NCI-H2196 (cell line): ENCODE measurements around the gene GNRH2.
"Not testable (repeated sequence)": the region's sequence is repeated elsewhere in the genome, so short reads cannot be mapped to it uniquely, and the experiment has no call there.

ENCODE experiments used
- DNase-seq: peaks from one replicate; lab custom pipeline; 2025; ENCODE audit not compliant: unreplicated experiment; lab: John Stamatoyannopoulos, UW

The GNRH2 gene, protein sequence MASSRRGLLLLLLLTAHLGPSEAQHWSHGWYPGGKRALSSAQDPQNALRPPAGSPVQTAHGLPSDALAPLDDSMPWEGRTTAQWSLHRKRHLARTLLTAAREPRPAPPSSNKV

DNA sequence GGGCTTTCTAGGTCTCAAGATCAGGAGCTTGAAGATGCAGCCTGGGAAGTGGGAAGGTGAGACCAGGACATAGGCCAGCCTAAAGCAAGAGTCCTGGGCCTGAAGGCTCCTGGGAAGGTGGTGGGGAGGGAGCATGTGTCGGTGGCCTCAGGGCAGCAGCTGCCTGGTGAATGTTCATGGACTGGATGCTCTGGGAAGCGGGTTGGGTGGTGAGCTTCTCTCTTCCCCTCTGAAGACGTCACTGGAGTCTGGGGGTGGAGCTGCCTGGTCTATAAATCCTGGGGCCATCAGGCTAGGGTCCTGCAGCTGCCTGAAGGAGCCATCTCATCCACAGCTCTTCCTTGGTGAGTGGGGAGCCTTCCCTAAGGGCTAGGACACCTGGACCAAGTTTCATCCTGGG lies at the start of gene GNRH2:
TSS of gene GNRH2 (plus strand) at position 301 of the 400 bp plus-strand sequence. CDS start 793 bp downstream, outside the sequence.
- DNase-seq, result no peak

DNA sequence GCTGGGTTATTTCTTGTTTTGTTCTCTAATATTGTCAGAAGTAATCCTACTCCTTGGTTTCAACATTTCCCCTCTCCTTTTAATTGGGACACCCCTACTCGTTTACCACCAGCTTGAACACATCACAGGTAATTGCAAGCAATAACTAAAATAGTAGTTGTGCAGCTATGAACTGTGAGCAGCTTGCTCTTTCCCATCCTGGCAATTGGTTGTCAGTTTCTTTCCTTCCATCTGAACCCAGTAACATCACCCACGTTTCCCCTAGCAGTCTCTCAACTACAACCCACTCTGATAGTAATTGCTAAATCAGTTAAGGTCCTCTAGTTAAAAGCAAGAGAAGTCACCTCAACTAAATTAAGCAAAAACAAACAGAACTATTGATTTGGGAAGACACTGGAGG lies 47.6 kb upstream of the GNRH2 start:
- no peak for DNase-seq

DNA sequence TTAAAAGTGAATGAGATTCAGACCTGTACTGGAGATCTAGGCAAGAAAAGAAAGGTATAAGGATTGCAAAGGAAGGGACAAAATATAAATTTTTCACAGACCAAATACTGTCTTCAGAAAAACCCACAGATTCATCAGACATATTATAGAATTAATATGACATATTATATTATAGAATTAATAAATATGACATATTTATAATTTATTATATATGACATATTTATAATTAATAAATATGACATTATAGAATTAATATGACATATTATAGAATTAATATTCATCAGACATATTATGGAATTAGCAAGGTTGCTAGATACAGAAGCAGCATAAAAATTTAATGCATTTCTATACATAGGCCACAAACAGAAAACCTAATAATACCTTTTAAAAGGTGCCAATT lies 44.7 kb upstream of the GNRH2 start:
- no peak for DNase-seq

DNA sequence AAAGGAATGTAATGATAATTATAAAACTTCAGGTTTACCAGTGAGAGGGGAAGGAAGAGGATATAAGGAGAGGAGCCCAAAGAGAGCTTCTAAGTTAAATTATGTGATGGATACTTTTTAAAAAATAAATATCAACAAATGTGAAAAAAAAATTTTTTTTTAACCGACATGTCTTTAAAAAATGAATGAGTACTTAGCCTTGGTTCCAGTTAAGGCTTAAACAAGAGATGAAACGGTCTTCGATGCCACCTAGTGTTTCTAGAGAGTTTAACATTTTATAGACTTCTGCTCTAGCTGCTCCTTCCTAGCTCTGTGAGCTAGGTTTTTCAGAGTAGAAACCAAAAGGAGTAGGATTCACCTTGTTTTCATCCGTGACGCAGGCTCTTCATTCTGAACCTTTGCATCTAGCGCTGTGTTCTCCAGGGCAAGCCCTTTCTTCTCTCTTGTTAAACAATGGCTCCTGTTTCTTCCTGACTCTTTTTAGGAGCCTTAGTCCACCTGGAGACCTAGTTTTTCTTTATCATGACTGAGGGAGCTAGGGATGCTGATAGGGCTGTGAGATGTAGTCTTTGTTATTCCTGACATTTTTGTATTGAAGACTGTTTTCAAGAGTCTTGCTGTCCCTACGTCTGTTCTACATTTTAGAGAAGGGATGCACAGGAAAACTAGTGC lies 42.4 kb upstream of the GNRH2 start:
- DNase-seq, result peak; percentile 42

DNA sequence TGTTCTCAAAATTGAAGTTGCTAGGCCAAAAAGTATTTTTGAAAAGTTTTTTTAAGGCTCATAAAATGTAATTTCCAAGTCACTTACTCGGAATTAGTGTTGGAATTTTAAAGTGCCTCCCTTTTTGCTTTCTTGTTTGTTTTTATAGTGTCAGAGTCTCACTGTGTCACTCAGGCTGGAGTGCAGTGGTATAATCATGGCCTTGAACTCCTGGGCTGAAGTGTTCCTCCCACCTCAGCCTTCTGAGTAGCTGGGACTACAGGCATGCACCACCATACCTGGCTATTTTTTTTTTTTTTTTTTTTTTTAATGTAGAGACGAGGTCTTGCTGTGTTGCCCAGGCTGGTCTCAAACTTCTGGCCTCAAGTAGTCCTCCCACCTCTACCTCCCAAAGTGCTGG lies 40.0 kb upstream of the GNRH2 start:
- DNase-seq, result no peak

DNA sequence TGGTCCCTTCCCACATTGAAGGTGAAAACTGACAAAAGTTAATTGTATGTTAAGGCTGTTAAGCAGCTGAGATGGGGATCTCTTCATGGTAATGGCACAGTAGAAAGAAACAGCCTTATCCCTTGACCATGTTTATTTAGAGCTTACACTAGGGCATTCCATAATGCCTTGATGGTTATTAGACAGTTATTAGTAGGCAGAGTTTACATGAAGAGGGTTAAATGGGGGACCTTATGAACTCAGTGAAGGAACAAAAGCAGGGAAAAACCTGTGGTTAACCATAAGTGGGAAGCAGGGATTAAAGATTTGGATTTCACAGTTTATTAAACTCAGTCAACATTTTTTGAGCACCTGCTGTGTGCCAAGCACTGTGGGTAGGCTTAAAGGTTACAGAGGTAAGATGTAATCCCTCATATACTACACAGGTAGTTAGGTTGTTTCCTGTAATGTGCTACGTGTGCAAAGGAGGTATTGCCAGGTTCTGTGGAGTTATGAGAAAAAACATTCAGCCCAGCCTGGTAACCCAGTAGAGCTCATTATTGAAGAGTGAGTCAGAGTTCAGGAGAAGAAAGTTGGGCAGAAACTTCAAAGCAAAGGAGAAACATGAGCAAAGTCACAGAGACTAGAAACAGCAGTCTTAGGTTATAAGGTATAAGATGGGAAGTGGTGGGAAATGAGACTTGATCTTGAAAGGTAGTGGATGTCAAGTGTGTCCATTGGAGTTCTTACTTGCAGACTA lies 32.3 kb upstream of the GNRH2 start:
- DNase-seq, result no peak

DNA sequence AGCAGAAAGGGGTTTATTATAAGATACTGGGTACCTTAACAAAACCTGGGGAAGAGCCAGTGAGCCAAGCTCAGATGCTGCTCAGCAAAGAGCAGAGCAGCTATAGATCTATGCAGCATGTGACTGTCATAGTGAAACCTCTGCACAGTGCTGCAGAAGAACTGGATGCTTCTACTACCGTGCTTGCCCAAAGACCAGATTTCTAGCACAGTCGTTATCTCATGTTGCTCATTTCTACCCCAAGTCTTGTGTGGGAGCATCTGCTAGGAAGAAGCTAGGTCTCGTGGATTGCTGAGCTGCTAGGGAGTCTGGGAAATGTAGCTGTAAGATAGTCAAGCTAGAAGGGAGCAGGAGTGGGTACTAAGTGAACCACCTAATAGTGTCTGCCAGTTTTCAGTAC lies 31.7 kb upstream of the GNRH2 start:
- DNase-seq, result no peak

DNA sequence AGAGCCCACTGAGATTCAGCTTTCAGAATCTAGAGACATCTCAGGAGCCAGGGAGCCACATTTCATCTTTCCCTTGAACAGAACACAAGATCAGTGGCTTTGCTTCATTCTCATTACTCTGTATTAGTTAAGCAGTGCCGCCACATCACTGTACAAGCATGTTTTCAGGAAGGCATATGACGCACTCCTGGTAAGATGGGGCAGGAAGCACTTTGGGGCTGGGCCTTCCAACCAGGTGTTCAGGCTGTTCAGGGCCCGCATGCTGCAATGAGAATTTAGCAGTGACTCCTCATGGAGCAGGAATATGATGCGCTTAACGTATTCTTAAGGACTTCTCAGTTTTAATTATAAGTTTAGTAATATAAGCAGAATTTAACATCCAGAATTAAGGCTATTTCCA lies 29.7 kb upstream of the GNRH2 start:
- no peak for DNase-seq

DNA sequence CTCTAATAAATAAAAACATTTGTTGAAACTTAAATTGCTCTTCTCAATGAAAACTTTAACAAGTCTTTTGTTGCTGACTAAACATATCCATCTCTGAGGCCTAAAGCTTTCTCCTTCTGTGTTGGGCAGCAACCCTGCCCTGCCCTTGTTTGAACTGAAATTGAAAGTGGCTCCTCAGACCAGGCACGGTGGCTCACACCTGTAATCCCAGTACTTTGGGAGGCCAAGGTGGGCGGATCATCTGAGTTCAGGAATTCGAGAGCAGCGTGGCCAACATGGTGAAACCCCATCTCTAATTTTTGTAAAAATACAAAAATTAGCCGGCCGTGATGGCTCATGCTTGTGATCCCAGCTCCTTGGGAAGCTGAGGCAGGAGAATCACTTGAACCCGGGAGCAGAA lies 29.2 kb upstream of the GNRH2 start:
- DNase-seq, result no peak

DNA sequence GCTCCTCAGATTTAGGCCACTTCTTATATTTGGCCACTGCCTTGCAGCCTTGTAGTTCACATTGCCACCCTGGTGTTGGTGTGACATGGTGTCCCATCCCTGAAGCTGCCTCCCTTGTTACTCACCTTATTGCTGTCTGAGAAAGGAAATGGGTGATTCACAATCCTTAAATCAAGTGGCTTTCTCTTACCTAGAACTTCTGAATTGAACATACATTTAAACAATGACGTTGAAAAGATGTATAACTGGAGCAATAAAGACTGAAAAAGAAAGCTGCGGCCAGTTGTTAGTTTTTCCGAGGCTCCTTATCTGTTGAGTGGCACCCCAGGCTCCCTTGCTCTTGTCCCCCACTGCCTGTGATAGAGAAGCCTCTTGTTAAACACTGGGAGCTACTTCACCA lies 28.8 kb upstream of the GNRH2 start:
- DNase-seq, result no peak

DNA sequence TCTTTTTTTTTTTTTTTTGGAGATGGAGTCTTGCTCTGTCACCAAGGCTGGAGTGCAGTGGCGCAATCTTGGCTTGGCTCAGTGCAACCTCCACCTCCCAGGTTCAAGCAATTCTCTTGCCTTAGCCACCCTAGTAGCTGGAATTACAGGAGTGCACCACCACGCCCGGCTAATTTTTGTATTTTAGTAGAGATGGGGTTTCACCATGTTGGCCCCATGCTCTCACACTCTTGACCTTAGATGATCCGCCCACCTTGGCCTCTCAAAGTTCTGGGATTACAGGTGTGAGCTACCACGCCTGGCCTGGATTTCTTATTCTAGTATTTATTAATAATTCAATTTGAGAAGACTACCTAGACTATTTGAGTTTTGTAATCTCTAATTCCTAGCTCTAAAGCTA lies 28.1 kb upstream of the GNRH2 start:
- not testable (repeated sequence) for DNase-seq

DNA sequence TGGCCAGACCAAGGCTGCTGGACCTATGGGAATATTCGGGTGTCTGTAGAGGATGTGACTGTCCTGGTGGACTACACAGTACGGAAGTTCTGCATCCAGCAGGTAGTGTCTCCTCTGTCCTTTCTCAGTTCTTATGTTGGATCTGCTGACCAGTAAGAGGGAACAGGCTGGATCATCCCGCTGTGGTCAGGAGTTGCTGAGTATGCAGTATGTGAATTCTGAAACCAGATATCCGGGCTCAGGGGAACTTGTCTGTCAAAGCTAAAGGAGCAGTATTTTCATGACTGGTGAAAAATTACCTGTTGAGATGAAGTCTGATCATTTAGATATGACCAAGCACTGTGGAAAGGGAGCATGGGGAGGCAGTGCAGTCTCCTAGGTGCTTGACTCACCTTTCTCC lies 22.1 kb upstream of the GNRH2 start:
- no peak for DNase-seq

DNA sequence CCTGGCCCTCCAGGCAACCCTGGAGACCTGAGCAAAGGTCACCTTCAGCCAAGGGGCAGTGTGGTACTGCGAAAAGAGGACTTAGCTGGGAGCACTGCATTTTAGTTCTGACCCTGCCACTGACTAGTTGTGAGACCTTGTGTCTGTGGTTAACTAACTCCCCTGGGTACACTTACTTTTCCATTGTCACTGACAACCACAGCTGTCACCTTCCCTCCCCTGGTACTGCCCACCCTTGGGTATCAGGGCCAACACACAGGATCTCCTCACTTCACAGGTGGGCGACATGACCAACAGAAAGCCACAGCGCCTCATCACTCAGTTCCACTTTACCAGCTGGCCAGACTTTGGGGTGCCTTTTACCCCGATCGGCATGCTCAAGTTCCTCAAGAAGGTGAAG lies 21.6 kb upstream of the GNRH2 start:
- no peak for DNase-seq

DNA sequence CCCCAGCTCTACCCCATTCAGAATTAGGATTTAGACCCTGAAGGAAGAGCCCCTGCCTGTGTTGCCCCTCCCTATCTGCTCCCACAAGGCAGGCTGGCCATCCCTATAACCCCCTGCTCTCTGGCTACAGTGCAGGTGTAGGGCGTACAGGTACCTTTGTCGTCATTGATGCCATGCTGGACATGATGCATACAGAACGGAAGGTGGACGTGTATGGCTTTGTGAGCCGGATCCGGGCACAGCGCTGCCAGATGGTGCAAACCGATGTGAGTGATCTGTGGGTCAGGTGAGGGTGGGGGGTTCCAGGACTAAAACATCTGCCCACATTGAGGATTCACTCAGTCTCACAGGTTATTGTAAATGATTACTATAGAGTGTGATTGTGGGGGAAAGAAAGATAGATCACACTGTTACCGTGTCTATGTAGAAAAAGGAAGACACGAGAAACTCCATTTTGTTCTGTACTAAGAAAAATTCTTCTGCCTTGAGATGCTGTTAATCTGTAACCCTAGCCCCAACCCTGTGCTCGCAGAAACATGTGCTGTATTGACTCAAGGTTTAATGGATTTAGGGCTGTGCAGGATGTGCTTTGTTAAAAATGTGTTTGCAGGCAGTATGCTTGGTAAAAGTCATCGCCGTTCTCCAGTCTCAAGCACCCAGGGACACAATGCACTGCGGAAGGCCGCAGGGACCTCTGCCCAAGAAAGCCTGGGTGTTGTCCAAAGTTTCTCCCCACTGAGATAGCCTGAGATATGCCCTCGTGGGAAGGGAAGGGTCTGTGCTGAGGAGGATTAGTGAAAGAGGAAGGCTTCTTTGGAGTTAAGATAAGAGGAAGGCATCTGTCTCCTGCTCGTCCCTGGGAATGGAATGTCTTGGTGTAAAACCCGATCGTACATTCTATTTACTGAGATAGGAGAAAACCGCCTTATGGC lies 20.6 kb upstream of the GNRH2 start:
- not testable (repeated sequence) for DNase-seq

DNA sequence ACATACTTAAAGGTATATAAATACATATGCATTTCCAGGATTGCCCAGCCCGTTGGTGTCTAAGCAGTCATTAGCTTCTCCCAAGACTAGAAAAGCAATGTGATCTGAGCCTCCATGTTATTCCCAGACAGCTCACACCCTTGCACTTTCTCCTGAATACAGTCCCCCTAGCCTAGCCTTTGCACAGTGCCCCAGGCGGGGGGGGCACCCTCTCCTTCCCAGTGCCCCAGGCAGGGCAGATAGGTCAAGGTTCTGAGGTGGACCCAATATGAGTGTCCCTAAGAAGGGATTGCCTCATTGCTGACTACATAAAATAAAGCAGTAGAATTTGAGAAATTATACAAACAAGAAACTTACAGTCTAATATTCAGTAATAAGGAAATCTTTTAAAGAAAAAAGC lies 15.4 kb upstream of the GNRH2 start:
- no peak for DNase-seq

DNA sequence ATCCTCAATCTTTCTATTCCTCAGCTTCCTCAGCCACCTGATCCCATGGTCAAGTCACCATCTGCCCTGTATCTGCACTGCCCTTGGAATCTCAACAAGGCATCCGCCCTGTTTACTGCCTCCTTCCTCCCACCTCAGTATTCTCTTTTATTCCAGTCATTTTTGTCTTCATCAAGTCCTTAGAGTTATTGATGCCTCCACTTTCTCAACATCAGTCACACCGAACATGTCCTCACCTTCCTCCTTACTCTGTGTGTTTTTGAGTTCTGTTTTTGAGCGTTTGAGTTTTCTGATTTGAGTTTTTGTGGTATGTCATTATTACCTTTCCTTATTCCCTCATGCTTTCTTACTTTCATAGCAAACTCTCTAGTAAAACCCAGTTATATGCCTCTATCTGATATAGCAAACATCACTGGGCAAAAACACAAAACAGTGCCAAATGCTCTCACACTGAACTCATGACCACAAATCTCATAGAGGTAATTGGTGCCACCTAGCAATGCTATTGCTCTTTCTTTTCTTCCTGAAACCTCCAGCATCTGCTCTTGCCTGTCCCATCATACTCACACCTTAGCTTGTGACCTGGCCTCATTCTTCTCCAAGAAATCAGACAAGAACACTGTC lies 11.8 kb upstream of the GNRH2 start:
- DNase-seq, result no peak

DNA sequence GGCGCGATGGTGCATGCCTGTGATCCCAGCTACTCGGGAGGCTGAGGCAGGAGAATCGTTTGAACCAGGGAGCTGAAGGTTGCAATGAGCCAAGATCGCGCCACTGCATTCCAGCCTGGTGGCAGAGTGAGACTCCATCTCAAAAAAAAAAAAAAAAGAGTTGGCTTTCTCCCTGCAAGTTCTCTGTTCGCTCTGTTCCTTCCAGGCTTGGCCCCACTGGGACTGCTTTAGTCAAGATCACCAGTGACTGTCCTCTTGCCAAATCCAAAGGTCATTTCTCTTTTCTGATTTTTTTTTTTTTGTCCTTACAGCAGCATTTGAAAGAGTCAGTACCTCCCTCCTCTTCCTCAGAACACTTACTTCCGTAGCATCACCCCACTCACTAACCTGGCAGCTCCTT lies 10.8 kb upstream of the GNRH2 start:
- DNase-seq, result no peak

DNA sequence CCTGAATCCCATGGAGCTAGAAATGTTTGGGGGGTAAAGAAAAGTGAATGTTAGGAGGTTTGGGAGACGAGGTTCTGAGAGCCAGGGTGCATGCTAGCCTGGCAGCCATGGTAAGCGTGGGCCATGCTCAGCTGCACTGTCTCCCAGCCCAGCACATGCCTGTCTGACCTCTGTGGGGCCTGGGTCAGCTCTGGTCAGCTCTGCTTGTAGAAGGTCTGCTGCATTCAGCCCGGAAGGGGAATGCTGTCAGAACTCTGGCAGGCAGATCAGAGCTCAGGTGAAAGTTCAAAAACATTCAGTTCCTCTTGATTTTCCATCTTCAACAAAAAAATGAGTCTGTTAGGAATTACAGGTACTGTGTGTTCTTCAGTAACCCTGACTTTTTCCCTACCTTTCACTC lies 5.8 kb upstream of the GNRH2 start:
- DNase-seq, result no peak

DNA sequence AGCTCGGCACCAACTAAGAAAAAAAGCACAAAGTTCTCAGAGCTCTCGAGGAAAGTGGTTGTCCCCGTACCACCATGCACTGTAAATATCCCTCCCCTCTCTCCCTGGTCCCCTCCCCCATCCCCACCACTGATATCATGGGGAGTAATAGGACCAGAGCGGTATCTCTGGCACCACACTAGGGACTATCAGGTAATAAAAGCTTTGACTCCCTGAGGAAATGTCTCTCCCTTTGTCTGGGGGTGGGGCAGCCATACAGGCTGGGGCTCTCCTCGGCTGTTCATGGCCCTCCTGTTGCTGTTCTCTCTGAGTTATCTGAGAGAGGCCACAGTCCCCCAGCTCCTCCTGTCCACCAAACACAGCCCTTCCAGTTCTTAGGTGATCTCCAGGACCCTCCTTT lies 5.0 kb upstream of the GNRH2 start:
- DNase-seq, result no peak

DNA sequence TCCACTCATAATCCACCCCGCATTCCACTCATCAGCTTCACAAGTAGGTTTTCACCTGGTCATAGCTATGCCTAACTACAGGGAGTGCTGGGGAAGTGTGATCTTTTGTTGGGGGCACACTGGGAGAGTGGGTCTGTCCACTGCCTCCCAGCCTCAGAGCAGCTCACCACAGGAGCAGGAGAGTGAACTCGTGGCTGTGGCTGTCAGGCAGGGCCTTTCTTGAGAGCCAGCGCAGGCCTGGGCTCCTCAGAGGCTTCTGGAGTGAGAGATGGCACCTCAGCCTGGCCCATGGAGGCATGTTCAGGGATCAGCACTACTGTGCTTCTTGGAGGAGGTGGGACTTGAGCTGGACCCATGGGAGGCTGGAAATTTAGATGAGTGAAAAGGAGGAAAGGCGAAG lies 4.0 kb upstream of the GNRH2 start:
- no peak for DNase-seq

DNA sequence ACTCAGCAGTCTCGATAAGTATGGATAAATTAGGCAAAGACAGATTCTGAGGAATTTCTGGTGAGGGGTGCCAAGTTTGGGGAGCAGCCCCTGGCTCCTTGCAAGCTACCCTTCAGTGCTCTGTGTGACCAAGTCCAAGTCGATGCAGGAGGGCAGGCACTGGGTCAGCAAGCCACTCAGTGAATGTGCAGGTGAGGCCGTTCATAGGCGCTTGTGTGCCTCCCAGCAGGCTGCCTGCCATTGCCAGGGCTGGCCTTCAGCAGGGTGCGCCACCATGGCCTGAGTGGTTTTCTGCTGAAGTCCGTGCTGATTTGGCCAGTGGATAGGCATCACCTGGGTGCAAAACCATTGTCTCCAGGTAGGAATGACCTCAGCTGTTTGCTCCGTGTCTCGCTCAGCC lies 3.3 kb upstream of the GNRH2 start:
- DNase-seq, result no peak
